Cardiac septum (tissue), 1 donor: ENCODE data around the gene SYNPO2. TPM values are rescaled to one million over a fixed set of nuclear protein-coding genes. Genes with fewer than 3 reads are reported as not detected.

Experiments
- DNase-seq: peaks from one replicate; pipeline ENCODE4 v3.0.0-alpha.2; 2020; ENCODE audit warnings: low spot score
- intact Hi-C: fragments of 100-400 bp; cut with DNase I; formaldehyde crosslinking; loops from one replicate; pipeline ENCODE4 v1.14.0; 2022
- long read RNA-seq: library from polyadenylated mRNA; unstranded; transcript quantifications from one replicate; pipeline ENCODE4 v2.0.0, GENCODE V29; 2021
- total RNA-seq: library from RNA; stranded (reverse); fragmentation: NEBNext Ultra II Directional; extraction: Animal tissue kit (Norgen Biotek cat#: 25700); gene quantifications from one replicate; pipeline ENCODE4 v1.2.1, GENCODE V29; 2021
- donor health status: DM: no; HTN: no; CAD: no.

Gene SYNPO2
- 316 TPM for total RNA-seq
- long read RNA-seq, full-length matches to known transcripts = 80 of 315 reads
- long read RNA-seq, partial matches to known transcripts = 209 of 315 reads
- long read RNA-seq, other reads (novel, unspliced or antisense) = 26 of 315 reads

- peak; percentile 90 for DNase-seq
- intact Hi-C loops = loop anchor here (1.0 kb wide), 1 partner anchor 81 kb away; no protein-coding TSS in a partner anchor
These were observed at the start of gene SYNPO2 for GRCh38 chr4:118888666-118889311. Gene SYNPO2, plus strand, starts transcription at chr4:118888854. Its CDS starts 183 bp downstream, at chr4:118889037.

- no peak for DNase-seq
These were observed 49.3 kb upstream of the SYNPO2 start for GRCh38 chr4:118839221-118839927.

GRCh38 chr4:118842055-118842454 is 46.6 kb upstream of the SYNPO2 start:
- no peak for DNase-seq
- intact Hi-C loops = no loop called here

More at GRCh38 chr4:118839221-118839927, 49.3 kb upstream of the SYNPO2 start:
- intact Hi-C loops = no loop called here

- intact Hi-C loops = no loop called here
- no peak for DNase-seq
These were observed 45.4 kb upstream of the SYNPO2 start for GRCh38 chr4:118843237-118843636.

GRCh38 chr4:118845552-118846050 is 43.1 kb upstream of the SYNPO2 start:
- DNase-seq = no peak
- intact Hi-C loops = no loop called here

- no peak for DNase-seq
- intact Hi-C loops = no loop called here
These were observed 41.7 kb upstream of the SYNPO2 start for GRCh38 chr4:118846979-118847378.

GRCh38 chr4:118848242-118848641 is 40.4 kb upstream of the SYNPO2 start:
- DNase-seq = no peak
- intact Hi-C loops = no loop called here

- DNase-seq = no peak
- intact Hi-C loops = no loop called here
These were observed 39.8 kb upstream of the SYNPO2 start for GRCh38 chr4:118848901-118849300.

GRCh38 chr4:118849867-118850487 is 38.7 kb upstream of the SYNPO2 start:
- intact Hi-C loops = no loop called here
- DNase-seq = no peak

GRCh38 chr4:118850488-118851173 is 38.0 kb upstream of the SYNPO2 start:
- intact Hi-C loops = no loop called here
- no peak for DNase-seq

- no peak for DNase-seq
- intact Hi-C loops = no loop called here
These were observed 30.9 kb upstream of the SYNPO2 start for GRCh38 chr4:118857760-118858159.

GRCh38 chr4:118858779-118859178 is 29.9 kb upstream of the SYNPO2 start:
- intact Hi-C loops = no loop called here
- DNase-seq = no peak

GRCh38 chr4:118865091-118865708 is 23.5 kb upstream of the SYNPO2 start:
- no peak for DNase-seq
- intact Hi-C loops = no loop called here

- no peak for DNase-seq
- intact Hi-C loops = no loop called here
These were observed 22.2 kb upstream of the SYNPO2 start for GRCh38 chr4:118866442-118866841.

GRCh38 chr4:118867311-118868067 is 21.2 kb upstream of the SYNPO2 start:
- intact Hi-C loops = no loop called here
- DNase-seq = no peak

- DNase-seq = no peak
- intact Hi-C loops = no loop called here
These were observed 18.8 kb upstream of the SYNPO2 start for GRCh38 chr4:118869808-118870342.

- intact Hi-C loops = no loop called here
These were observed 16.5 kb upstream of the SYNPO2 start for GRCh38 chr4:118872181-118872580.

GRCh38 chr4:118877797-118878196 is 10.9 kb upstream of the SYNPO2 start:
- DNase-seq = no peak
- intact Hi-C loops = no loop called here

More at GRCh38 chr4:118872181-118872580, 16.5 kb upstream of the SYNPO2 start:
- DNase-seq = no peak
